RCC 7860 (cell line): ENCODE data around the gene ACACA.
"Not testable (repeated sequence)": the region's sequence is repeated elsewhere in the genome, so short reads cannot be mapped to it uniquely, and the experiment has no call there.

Source experiments
- DNase-seq: peaks from one replicate; pipeline ENCODE4 v3.0.0-alpha.2; 2015; ENCODE audit warnings: low spot score
- FAIRE-seq: peaks from 2 replicates; lab custom pipeline; 2012; peaks lifted over from hg19 to GRCh38; lab: Jason Lieb, UNC

The ACACA gene

GRCh38 chr17:37188157-37188556 is 218.5 kb downstream of the ACACA start:
- no peak for FAIRE-seq
- DNase-seq: no peak

GRCh38 chr17:37187262-37187661 is 219.4 kb downstream of the ACACA start:
- DNase-seq (no peak), FAIRE-seq (no peak)

GRCh38 chr17:37182786-37183465 is 223.7 kb downstream of the ACACA start:
- FAIRE-seq (no peak), DNase-seq (no peak)

- DNase-seq (no peak), FAIRE-seq (no peak)
Measured at GRCh38 chr17:37180376-37180775, 226.3 kb downstream of the ACACA start.

- DNase-seq: peak; percentile 15
- no peak for FAIRE-seq
Measured at GRCh38 chr17:37179893-37180292, 226.7 kb downstream of the ACACA start.

GRCh38 chr17:37177254-37177870 is 229.3 kb downstream of the ACACA start:
- FAIRE-seq (no peak), DNase-seq (no peak)

GRCh38 chr17:37176723-37177122 is 229.9 kb downstream of the ACACA start:
- DNase-seq: peak; percentile 27
- FAIRE-seq: no peak

- no peak for FAIRE-seq
- no peak for DNase-seq
Measured at GRCh38 chr17:37174205-37174604, 232.4 kb downstream of the ACACA start.

GRCh38 chr17:37170881-37171425 is 235.7 kb downstream of the ACACA start:
- FAIRE-seq: no peak
- no peak for DNase-seq

- DNase-seq (no peak), FAIRE-seq (no peak)
Measured at GRCh38 chr17:37168731-37169353, 237.8 kb downstream of the ACACA start.

GRCh38 chr17:37167756-37168155 is 238.9 kb downstream of the ACACA start:
- FAIRE-seq (no peak), DNase-seq (no peak)

GRCh38 chr17:37164057-37164456 is 242.6 kb downstream of the ACACA start:
- DNase-seq (no peak), FAIRE-seq (no peak)

GRCh38 chr17:37162800-37163199 is 243.8 kb downstream of the ACACA start:
- no peak for FAIRE-seq
- no peak for DNase-seq

- DNase-seq: no peak
- FAIRE-seq: no peak
Measured at GRCh38 chr17:37160944-37161343, 245.7 kb downstream of the ACACA start.

- no peak for DNase-seq
- FAIRE-seq: no peak
Measured at GRCh38 chr17:37158290-37158689, 248.3 kb downstream of the ACACA start.

GRCh38 chr17:37148156-37148555 is 258.5 kb downstream of the ACACA start:
- FAIRE-seq (no peak), DNase-seq (no peak)

- no peak for DNase-seq
- no peak for FAIRE-seq
Measured at GRCh38 chr17:37147301-37147812, 259.3 kb downstream of the ACACA start.

GRCh38 chr17:37146086-37147064 is 260.3 kb downstream of the ACACA start:
- no peak for DNase-seq
- no peak for FAIRE-seq

GRCh38 chr17:37144075-37144701 is 262.4 kb downstream of the ACACA start:
- no peak for DNase-seq
- FAIRE-seq: no peak

- FAIRE-seq, DNase-seq: not testable (repeated sequence)
Measured at GRCh38 chr17:37143558-37143957, 263.1 kb downstream of the ACACA start.
